PC-3 (cell line): ENCODE results near the gene MOK.

Experiments used
- EZH2 ChIP-seq: fragments of 300-600 bp; sonication (generic); IDR thresholded peaks from one replicate; pipeline ENCODE4 v1.6.1; 2017; ENCODE audit warnings: antibody characterized with exemption, mild to moderate bottlenecking, low read length; ENCODE audit not compliant: unreplicated experiment
- EZH2phosphoT487 ChIP-seq: fragments of 300-600 bp; sonication (generic); IDR thresholded peaks from 2 replicates; pipeline ENCODE4 v1.6.1; 2018; ENCODE audit warnings: mild to moderate bottlenecking, antibody characterized with exemption, low read length, borderline replicate concordance
- TF ChIP-seq, protein P1 (sequence below): fragments of 300-600 bp; sonication (generic); conservative IDR thresholded peaks from 2 replicates; pipeline ENCODE4 v1.5.1; 2017; ENCODE audit warnings: antibody characterized with exemption, low read depth, mild to moderate bottlenecking, low read length

GRCh38 chr14:102251161-102251560 lies 53.8 kb downstream of the MOK start:
- TF ChIP-seq, protein P1, sequence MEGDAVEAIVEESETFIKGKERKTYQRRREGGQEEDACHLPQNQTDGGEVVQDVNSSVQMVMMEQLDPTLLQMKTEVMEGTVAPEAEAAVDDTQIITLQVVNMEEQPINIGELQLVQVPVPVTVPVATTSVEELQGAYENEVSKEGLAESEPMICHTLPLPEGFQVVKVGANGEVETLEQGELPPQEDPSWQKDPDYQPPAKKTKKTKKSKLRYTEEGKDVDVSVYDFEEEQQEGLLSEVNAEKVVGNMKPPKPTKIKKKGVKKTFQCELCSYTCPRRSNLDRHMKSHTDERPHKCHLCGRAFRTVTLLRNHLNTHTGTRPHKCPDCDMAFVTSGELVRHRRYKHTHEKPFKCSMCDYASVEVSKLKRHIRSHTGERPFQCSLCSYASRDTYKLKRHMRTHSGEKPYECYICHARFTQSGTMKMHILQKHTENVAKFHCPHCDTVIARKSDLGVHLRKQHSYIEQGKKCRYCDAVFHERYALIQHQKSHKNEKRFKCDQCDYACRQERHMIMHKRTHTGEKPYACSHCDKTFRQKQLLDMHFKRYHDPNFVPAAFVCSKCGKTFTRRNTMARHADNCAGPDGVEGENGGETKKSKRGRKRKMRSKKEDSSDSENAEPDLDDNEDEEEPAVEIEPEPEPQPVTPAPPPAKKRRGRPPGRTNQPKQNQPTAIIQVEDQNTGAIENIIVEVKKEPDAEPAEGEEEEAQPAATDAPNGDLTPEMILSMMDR, result no peak
- TF ChIP-seq EZH2phosphoT487 (no peak), EZH2 (no peak)
